SU-DHL-6 (cell line): ENCODE measurements around the gene ACOT4.
"Not testable (repeated sequence)": the region's sequence is repeated elsewhere in the genome, so short reads cannot be mapped to it uniquely, and the experiment has no call there.

Experiments
- EZH2phosphoT487 ChIP-seq: fragments of 200-600 bp; sonication (generic), shearing (Covaris generic); conservative IDR thresholded peaks from 2 replicates; pipeline ENCODE4 v1.6.1; 2018; ENCODE audit warnings: mild to moderate bottlenecking, antibody characterized with exemption, low read length, moderate library complexity, mixed read lengths
- TF ChIP-seq, protein P1 (sequence below): fragments of 200-600 bp; sonication (generic); IDR thresholded peaks from one replicate; pipeline ENCODE4 v1.5.1; 2017; ENCODE audit warnings: antibody characterized with exemption, mild to moderate bottlenecking, low read length, moderate library complexity; ENCODE audit not compliant: insufficient read depth, poor library complexity, severe bottlenecking

DNA sequence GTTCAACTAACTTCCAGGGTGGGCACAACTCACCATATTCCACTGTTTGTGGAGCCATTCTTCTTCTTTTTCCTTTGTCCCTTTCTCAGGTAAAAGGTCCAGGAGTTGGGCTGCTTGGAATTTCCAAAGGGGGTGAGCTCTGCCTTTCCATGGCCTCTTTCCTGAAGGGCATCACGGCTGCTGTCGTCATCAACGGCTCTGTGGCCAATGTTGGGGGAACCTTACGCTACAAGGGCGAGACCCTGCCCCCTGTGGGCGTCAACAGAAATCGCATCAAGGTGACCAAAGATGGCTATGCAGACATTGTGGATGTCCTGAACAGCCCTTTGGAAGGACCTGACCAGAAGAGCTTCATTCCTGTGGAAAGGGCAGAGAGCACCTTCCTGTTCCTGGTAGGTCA lies 48.7 kb upstream of the ACOT4 start:
- TF ChIP-seq, protein P1, sequence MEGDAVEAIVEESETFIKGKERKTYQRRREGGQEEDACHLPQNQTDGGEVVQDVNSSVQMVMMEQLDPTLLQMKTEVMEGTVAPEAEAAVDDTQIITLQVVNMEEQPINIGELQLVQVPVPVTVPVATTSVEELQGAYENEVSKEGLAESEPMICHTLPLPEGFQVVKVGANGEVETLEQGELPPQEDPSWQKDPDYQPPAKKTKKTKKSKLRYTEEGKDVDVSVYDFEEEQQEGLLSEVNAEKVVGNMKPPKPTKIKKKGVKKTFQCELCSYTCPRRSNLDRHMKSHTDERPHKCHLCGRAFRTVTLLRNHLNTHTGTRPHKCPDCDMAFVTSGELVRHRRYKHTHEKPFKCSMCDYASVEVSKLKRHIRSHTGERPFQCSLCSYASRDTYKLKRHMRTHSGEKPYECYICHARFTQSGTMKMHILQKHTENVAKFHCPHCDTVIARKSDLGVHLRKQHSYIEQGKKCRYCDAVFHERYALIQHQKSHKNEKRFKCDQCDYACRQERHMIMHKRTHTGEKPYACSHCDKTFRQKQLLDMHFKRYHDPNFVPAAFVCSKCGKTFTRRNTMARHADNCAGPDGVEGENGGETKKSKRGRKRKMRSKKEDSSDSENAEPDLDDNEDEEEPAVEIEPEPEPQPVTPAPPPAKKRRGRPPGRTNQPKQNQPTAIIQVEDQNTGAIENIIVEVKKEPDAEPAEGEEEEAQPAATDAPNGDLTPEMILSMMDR = not testable (repeated sequence)
- not testable (repeated sequence) for TF ChIP-seq EZH2phosphoT487
